OCI-LY7 (cell line): ENCODE measurements around the gene LAMTOR2. TPM values are rescaled to one million over a fixed set of nuclear protein-coding genes. Genes with fewer than 3 reads are reported as not detected.
A peak's percentile ranks its signal among the peaks of the same experiment; 100 is the strongest.

Experiments
- BruUV-seq: library from RNA; stranded (reverse); fragments of 400-500 nt; replicated peaks from 2 replicates; lab custom pipeline; 2021; lab: Mats Ljungman, UMichigan
- CTCF ChIA-PET: fragments of 300-600 bp; sonication (Branson Sonifier 250); formaldehyde crosslinking; loops from one replicate; lab custom pipeline; 2022; ENCODE audit warnings: antibody characterized with exemption; ENCODE audit not compliant: unreplicated experiment; lab: Charles Lee
- POLR2A ChIA-PET: fragments of 300-600 bp; sonication (Branson Sonifier 250); formaldehyde crosslinking; loops from one replicate; lab custom pipeline; 2022; ENCODE audit warnings: antibody characterized with exemption; lab: Charles Lee
- DNase-seq: peaks from one replicate; pipeline ENCODE4 v3.0.0-alpha.2; 2015; ENCODE audit warnings: low spot score
- H2AFZ ChIP-seq: fragments of 200-600 bp; sonication (generic), shearing (Covaris generic); 2 replicates; pipeline ENCODE4 v1.6.1; 2014; ENCODE audit warnings: mild to moderate bottlenecking, antibody characterized with exemption, low read length, moderate library complexity
- H3K27ac ChIP-seq: fragments of 200-600 bp; sonication (generic); 2 replicates; pipeline ENCODE4 v1.5.1; 2014; ENCODE audit warnings: mixed run types, low read depth, mild to moderate bottlenecking, moderate library complexity, low read length, inconsistent platforms; ENCODE audit not compliant: poor library complexity, severe bottlenecking
- H3K36me3 ChIP-seq: fragments of 200-600 bp; sonication (generic); 2 replicates; pipeline ENCODE4 v1.6.1; 2014; ENCODE audit warnings: mild to moderate bottlenecking, antibody characterized with exemption, low read length, moderate library complexity, mixed read lengths; ENCODE audit not compliant: insufficient read depth
- H3K4me1 ChIP-seq: fragments of 200-600 bp; sonication (generic); 2 replicates; pipeline ENCODE4 v1.5.1; 2014; ENCODE audit warnings: mild to moderate bottlenecking, low read length; ENCODE audit not compliant: insufficient read depth, poor library complexity, severe bottlenecking
- H3K4me2 ChIP-seq: fragments of 200-600 bp; sonication (generic); 2 replicates; pipeline ENCODE4 v1.6.1; 2014; ENCODE audit warnings: mild to moderate bottlenecking, low read length
- H3K4me3 ChIP-seq: fragments of 200-600 bp; sonication (generic); 2 replicates; pipeline ENCODE4 v1.5.1; 2014; ENCODE audit warnings: mild to moderate bottlenecking, low read depth, low read length; ENCODE audit not compliant: poor library complexity, severe bottlenecking
- H3K79me2 ChIP-seq: fragments of 200-600 bp; sonication (generic); 2 replicates; pipeline ENCODE4 v1.6.1; 2016; ENCODE audit warnings: low read depth, mild to moderate bottlenecking, low read length, moderate library complexity, mixed read lengths; ENCODE audit not compliant: insufficient read depth
- H3K9me2 ChIP-seq: fragments of 200-600 bp; sonication (generic); 2 replicates; pipeline ENCODE4 v1.6.1; 2016; ENCODE audit warnings: mild to moderate bottlenecking, low read length, mixed read lengths; ENCODE audit not compliant: insufficient read depth
- H3K9me3 ChIP-seq: fragments of 200-600 bp; sonication (generic); 2 replicates; pipeline ENCODE4 v1.6.1; 2014; ENCODE audit warnings: mild to moderate bottlenecking, mixed run types, low read length, mixed read lengths
- H4K20me1 ChIP-seq: fragments of 200-600 bp; sonication (generic); 2 replicates; pipeline ENCODE4 v1.6.1; 2014; ENCODE audit warnings: mild to moderate bottlenecking, antibody characterized with exemption, low read length, moderate library complexity, mixed read lengths; ENCODE audit not compliant: insufficient read depth
- EZH2phosphoT487 ChIP-seq: fragments of 200-600 bp; sonication (generic); IDR thresholded peaks from 2 replicates; pipeline ENCODE4 v1.6.1; 2018; ENCODE audit warnings: low read depth, borderline replicate concordance, mild to moderate bottlenecking, mixed run types, antibody characterized with exemption, low read length, moderate library complexity, mixed read lengths
- intact Hi-C: fragments of 100-400 bp; cut with micrococcal nuclease; formaldehyde crosslinking; loops from one replicate; pipeline ENCODE4 v1.10.0; 2022; ENCODE audit not compliant: unreplicated experiment
- total RNA-seq, 2 experiments: library from RNA; depleted of rRNA in 1 of 2; stranded (reverse); fragments of >200 nt in 1 of 2; shearing (Covaris generic) in 1 of 2; gene quantifications; 2 replicates each; pipeline ENCODE4 v1.2.3, GENCODE V29; 2014 to 2022
- TF ChIP-seq, protein P1 (sequence below): fragments of 200-600 bp; sonication (generic); conservative IDR thresholded peaks from 2 replicates; pipeline ENCODE4 v1.5.1; 2014; ENCODE audit warnings: mild to moderate bottlenecking, antibody characterized with exemption, low read length, moderate library complexity, mixed read lengths

LAMTOR2 gene
- total RNA-seq, 2 experiments from 2014 or later, result 55.2 to 71.3 TPM

DNA sequence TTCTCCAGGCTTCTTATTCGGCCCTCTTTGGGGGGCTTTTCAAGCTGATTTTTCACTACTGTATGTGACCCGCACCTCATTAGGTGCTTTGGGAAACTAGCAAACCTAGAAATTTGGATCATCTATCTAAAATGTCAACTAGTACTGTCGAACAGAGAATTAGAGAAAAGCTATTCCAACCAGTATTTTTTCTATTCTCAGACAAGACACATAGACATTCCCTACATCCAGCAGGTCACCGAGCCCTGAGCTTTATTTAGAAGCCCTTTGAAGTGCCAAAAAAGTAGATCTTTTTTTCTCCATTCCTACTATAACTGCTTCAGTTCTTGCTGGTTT, 33.5 kb upstream of the LAMTOR2 start:
- H3K27ac ChIP-seq, result no peak overlapping the region
- ChIA-PET CTCF (interaction anchor here (0.7 to 1.1 kb wide), 2 partner anchors 32 to 204 kb away, joined by 3 to 4 read pairs; no protein-coding TSS in a partner anchor), POLR2A (interaction anchor here (0.7 to 2.3 kb wide), 5 partner anchors 10 to 105 kb away, joined by 3 to 5 read pairs (median 4); no protein-coding TSS in a partner anchor)
- TF ChIP-seq, protein P1, sequence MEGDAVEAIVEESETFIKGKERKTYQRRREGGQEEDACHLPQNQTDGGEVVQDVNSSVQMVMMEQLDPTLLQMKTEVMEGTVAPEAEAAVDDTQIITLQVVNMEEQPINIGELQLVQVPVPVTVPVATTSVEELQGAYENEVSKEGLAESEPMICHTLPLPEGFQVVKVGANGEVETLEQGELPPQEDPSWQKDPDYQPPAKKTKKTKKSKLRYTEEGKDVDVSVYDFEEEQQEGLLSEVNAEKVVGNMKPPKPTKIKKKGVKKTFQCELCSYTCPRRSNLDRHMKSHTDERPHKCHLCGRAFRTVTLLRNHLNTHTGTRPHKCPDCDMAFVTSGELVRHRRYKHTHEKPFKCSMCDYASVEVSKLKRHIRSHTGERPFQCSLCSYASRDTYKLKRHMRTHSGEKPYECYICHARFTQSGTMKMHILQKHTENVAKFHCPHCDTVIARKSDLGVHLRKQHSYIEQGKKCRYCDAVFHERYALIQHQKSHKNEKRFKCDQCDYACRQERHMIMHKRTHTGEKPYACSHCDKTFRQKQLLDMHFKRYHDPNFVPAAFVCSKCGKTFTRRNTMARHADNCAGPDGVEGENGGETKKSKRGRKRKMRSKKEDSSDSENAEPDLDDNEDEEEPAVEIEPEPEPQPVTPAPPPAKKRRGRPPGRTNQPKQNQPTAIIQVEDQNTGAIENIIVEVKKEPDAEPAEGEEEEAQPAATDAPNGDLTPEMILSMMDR, result no peak
- no peak for TF ChIP-seq EZH2phosphoT487
- peaks cover 16% of the 10 kb centered on the region; the same call in 1 of the 2 replicates for H3K79me2 ChIP-seq
- H3K9me2 ChIP-seq, result no peaks in the 10 kb centered on the region
- H4K20me1 ChIP-seq, result no peaks in the 10 kb centered on the region
- no peak for DNase-seq
- intact Hi-C loops, result loop anchor here (2.0 kb wide), 1 partner anchor 34 kb away; the partner anchor contains the start of gene LAMTOR2
- BruUV-seq, result no TSS peak
- peak overlapping the region; percentile 80 for H3K4me3 ChIP-seq
- peaks cover 37% of the 10 kb centered on the region for H3K36me3 ChIP-seq
- no peaks in the 10 kb centered on the region for H3K9me3 ChIP-seq
- peak overlapping the region; percentile 99 for H2AFZ ChIP-seq
- peaks cover 11% of the 10 kb centered on the region for H3K4me1 ChIP-seq
- H3K4me2 ChIP-seq, result peak overlapping the region; percentile 73

DNA sequence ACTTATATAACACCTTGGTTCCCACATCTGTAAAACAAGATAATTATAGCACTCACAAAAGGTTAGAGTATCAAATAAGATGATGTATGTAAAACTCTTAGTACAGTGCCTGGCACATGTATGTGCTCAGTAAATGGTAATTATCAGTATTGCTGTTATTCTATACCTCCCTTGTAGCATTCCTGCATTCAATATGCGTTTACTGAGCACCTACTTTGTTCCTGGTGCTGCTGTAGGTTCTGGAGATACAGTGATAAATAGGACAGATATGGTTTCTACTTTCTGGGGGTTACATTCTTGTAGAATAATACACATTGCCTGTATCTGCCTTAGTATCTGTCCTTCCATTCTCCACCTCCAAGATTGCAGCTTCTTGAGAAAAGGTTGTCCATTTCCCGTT, 32.6 kb upstream of the LAMTOR2 start:
- CTCF ChIA-PET, result no interaction called here
- Histone ChIP-seq H3K36me3 (peaks cover 28% of the 10 kb centered on the region), H3K4me3 (no peak overlapping the region), H2AFZ (no peak overlapping the region), H3K9me3 (no peaks in the 10 kb centered on the region), H3K4me2 (no peak overlapping the region), H3K9me2 (no peaks in the 10 kb centered on the region), H4K20me1 (no peaks in the 10 kb centered on the region), H3K4me1 (peaks cover 11% of the 10 kb centered on the region), H3K27ac (no peak overlapping the region), H3K79me2 (peaks cover 16% of the 10 kb centered on the region; the same call in 1 of the 2 replicates)
- intact Hi-C loops, result loop anchor here (2.0 kb wide), 1 partner anchor 33 kb away; the partner anchor contains the start of gene LAMTOR2
- POLR2A ChIA-PET, result interaction anchor here (1.2 to 2.3 kb wide), 2 partner anchors 9 to 18 kb away, joined by 5 read pairs; no protein-coding TSS in a partner anchor
- no TSS peak for BruUV-seq
- TF ChIP-seq EZH2phosphoT487, result no peak
- TF ChIP-seq, protein P1, result no peak
- no peak for DNase-seq

DNA sequence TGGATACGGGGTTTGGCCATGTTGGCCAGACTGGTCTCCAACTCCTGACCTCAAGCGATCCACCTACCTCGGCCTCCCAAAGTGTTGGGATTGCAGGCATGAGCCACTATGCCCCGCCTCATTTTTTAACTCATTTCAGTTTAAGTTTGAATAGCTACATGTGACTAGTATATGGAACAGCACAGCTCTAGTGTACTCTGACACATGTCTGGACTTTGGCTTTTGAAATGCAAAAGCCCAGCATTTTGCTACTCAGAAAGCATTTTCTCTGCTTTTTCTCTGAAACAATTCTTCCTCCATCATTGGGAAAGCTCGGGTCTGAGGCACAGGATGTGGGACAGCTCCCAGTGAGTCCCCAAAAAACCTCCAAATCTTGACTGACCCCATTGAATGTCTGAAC, 29.8 kb upstream of the LAMTOR2 start:
- H3K4me2 ChIP-seq, result no peak overlapping the region
- POLR2A ChIA-PET, result no interaction called here

More for the DNA sequence above, 29.8 kb upstream of the LAMTOR2 start:
- Histone ChIP-seq H4K20me1 (no peaks in the 10 kb centered on the region), H3K4me1 (peaks cover 9% of the 10 kb centered on the region), H3K9me2 (no peaks in the 10 kb centered on the region), H2AFZ (no peak overlapping the region), H3K9me3 (no peaks in the 10 kb centered on the region), H3K79me2 (peaks cover 6% of the 10 kb centered on the region; the same call in 1 of the 2 replicates), H3K27ac (no peak overlapping the region), H3K4me3 (no peak overlapping the region), H3K36me3 (no peaks in the 10 kb centered on the region)
- intact Hi-C loops, result no loop called here
- TF ChIP-seq EZH2phosphoT487, result no peak
- TF ChIP-seq, protein P1, result no peak
- CTCF ChIA-PET, result no interaction called here
- DNase-seq, result no peak
- no TSS peak for BruUV-seq
